NCI-H1048 (cell line): ENCODE data around the gene GTPBP1.

ENCODE experiments used
- DNase-seq: peaks from one replicate; lab custom pipeline; 2025; lab: John Stamatoyannopoulos, UW

GTPBP1 gene

GRCh38 chr22:38727123-38727522, 21.4 kb downstream of the GTPBP1 start:
- no peak for DNase-seq

- DNase-seq: no peak
These were observed 22.0 kb downstream of the GTPBP1 start for GRCh38 chr22:38727530-38728451.

GRCh38 chr22:38728871-38729796, 23.4 kb downstream of the GTPBP1 start:
- no peak for DNase-seq

DNA sequence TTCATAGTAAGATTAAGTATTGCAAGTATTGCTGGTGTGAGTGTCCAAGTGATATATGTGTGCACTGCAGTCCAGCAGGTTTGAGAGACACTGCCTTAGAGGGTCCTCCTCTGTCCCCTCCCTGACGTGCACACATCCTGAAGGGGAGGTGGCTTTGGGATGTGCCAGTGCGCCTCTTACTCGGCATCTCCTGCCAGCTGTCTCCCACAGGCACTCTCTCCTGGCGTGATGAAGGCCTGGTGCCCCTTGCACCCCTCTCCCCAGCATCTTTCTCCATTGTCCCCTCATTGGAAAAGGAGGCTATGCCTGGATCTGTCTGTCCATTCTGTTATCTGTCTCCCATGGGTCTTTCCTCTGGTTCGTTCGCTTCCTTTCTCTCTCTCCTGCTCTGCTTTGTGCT, 24.2 kb downstream of the GTPBP1 start:
- DNase-seq: no peak

GRCh38 chr22:38730411-38730871, 24.7 kb downstream of the GTPBP1 start:
- no peak for DNase-seq

- DNase-seq: no peak
These were observed 26.0 kb downstream of the GTPBP1 start for GRCh38 chr22:38731703-38732161.

DNA sequence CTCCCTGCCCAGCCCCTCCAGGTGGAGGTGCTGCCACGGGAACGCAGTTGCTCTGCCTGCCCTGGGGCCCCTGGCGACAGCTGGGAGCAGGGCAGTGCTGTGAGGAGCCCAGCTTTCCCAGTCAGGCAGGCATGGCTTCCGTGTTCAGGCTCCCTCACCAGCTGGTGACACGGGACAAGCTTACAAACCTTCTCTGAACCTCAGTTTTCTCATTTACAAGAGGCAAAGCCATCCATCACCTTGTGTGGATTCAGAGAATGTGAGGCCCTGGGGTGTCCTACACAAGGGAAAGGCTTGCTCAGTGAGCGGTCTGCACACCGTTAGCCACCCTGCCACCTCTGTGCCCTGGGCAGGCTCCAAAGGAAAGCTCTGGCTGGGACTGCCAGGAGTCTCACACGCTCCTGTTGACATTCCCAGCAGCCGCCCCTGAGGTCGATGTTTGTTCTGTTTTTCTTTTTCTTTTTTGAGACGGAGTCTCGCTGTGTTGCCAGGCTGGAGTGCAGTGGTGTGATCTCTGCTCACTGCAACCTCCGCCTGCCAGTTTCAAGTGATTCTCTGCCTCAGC, 26.6 kb downstream of the GTPBP1 start:
- DNase-seq: no peak

DNA sequence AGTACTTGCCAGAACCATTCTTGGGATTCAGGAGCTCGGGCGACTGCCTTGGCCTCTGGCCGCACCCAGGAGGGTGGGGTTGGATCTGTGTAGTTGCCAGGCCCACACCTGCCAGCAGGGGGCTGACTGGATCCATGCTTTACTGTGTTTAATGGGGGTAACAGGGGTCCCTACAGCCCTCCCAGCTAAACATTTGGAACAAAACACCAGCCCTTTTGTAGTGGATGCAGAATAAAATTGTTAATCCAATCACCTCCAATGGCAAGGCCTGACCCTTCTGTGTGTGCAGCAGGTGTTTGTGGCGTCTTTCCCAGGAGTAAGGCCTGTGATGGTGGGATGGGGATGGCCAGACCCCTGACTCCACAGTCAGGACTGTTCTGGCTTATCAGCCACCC, 27.6 kb downstream of the GTPBP1 start:
- no peak for DNase-seq

GRCh38 chr22:38733724-38734381, 28.1 kb downstream of the GTPBP1 start:
- no peak for DNase-seq

DNA sequence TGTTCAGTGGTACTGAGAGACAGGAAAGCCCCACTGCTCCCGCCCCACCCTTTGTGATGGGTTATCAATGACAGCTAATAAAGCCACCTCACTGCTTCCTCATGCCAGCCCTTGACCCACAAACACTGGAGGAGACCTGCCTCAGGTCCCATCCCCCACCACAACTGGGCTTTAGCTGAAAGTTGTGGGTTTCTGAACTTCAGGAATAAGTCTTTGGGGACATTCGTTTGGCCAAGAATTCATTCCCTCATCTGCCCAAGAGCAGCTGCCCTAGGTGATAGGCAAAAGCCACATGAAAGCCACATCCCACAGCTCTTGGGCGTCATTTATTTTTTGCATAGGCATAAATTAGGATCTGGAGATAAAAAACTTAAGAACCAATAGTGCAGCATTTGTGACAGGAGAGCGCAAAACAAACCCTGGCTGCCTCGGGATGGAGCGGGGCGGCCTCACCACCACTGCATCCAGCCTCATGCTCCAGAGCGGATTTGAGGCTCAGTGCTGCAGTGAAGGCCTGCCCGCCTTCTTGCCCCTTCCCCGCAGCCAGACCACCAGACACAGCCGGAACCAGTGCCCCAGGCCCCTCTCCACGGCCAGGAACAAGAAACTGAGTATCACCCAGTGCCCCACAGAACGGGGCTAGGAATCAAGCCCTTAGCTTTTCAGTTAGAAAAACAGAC, 28.8 kb downstream of the GTPBP1 start:
- DNase-seq: no peak

DNA sequence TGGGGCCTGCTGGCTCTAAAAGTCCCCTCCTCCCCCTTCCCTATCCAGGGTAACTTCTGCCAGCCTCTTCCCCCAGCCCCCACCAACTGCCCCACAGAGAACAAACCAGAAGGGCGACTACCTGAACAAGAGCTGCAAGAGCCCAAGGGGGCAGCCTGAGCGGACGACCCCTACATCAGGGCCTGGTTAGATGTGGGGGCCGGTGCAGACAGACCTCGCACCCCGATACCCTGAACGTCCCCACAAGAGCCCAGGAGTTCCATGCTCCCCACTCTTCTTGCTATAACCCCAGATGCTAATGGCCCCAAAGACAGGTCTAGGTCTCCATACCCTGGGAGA, 29.4 kb downstream of the GTPBP1 start:
- DNase-seq: no peak

DNA sequence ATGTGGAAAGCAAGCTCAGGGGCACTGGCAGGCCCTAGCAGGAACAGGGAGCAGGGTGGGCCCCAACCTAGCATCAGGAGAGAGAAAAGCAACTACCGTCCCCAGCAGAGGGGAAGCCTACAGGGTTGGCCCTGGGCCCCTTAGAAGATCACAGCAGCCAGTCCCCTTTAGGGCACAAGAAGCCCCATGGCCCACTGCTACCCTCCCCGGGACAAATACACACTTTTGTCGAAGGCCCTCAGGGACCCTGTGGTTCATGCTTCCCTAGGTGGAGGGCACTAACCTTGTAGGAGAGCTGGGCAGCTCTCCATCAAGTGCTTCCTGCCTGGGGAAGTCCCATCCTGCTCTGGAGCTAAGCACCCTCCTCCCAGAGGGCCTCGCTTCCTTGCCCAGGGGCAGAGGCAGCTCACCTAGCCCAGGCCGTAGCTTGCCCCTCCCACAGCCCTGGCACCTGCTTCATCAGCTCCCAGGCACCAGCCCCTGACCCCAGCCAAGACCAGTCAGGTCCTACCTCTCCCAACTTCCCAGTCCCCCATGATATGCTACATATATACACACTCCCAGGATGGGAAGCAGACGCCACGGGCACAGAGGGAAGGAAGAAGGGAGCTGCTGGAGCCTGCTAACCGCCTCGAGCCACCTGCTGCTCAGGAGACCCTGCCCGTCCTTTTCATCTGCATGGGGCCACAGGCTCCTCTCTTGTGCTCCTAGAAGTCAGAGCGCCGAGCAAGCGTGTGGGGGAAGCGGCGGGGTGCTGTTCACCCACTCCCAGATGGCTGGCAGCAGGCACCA, 29.9 kb downstream of the GTPBP1 start:
- DNase-seq: no peak

- no peak for DNase-seq
These were observed 30.5 kb downstream of the GTPBP1 start for GRCh38 chr22:38736257-38736570.

GRCh38 chr22:38737302-38738060, 31.7 kb downstream of the GTPBP1 start:
- DNase-seq: no peak

DNA sequence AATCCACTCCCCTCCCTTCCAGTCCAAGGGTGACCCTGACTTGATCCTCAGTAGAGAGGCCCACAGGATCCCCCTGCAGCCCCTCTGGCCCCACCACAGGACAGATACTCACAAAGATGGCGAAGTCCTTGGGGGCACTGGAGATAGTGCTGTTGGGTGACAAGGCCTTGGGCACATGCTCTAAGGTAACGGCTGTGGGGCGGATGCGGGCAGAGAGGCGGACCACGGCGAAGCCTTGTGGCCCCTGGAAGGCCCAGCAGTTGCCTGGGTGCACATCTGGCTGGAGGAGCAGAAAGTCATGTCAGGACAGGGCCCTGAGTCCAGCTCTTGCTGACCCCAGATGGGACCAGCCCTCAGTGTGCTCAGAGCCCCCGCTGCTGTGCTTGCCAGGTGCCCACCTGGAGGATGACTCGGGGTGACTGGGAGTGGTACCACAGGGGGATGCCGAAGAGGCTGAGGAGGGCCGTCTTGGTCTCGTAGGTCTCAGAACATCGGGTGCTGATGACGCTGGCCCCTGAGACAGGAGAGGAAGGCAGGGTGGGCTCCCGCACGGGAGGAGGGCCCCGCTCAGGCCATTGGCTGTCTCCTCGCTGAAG, 32.8 kb downstream of the GTPBP1 start:
- DNase-seq: no peak

DNA sequence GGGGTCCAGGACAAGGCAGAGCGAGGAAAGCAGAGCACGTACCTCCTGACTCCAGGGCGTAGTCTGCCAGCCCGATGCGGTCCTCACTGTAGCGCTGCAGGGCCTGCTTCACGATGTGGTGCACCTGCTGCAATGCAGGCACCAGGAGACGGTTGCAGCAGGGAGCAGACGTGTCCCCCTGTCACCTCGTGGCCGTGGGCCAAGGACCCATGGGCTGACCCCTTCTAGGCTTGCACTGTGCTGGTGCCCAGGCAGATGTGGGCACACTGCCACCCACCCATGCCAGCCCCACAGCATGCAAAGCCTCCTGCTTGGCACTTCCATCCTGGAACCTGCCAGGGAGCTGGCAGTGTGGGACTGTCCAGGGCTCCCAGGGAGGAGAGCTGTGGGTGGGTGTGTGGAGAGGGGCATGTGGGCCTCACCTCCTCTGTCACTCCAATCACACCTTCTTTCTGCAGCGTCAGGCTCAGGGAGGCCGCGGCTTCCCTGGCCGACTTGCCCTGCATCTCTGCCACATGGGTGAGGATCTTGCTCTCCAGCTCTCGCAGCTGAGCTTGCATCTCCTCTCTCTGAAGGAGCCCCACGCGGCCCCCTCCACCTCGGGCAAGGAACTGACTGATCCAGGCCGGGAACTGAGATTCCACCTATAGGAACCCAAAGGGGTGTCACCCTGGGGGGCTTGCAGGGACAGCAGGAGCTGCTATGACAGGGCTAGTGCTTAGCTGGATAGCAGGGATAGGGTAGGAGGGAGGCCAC, 33.7 kb downstream of the GTPBP1 start:
- DNase-seq: no peak

DNA sequence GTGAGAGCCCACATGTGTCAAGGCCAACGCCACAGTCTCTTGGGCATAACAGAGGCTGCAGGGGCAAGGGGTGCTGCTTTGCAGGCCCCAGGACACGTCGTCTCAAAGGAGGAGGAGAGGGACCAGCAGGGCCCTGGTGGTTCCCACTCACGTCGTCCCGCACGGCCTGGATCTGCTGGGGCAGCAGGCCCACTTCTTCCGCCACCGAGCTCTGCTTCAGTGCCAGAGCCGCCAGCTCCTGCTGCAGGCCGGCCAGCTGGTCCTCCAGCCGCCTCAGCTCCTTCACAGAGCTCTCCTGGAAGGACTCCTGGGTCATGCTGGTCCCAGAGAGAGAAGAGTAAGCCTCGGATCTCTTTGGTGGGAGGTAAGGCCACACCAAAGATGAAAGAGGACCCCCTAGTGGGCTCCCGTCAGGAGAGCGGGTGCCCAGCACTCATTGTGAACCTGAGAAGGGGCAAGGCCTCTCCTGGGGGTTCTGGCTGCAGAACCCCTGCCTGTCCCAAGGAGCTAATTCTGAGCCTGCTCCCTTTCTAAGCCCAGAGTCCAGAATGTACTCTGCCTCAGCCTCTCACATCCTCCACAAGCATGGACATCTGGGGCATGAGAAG, 34.5 kb downstream of the GTPBP1 start:
- no peak for DNase-seq

- DNase-seq: no peak
These were observed 35.0 kb downstream of the GTPBP1 start for GRCh38 chr22:38740754-38741153.
